ENCODE measurements around the gene PHLDA2. TPM values are rescaled to one million over a fixed set of nuclear protein-coding genes. Genes with fewer than 3 reads are reported as not detected.

The PHLDA2 gene
- total and polyA plus RNA-seq, 2 donors (not counting 3 experiments of a cell fraction or from before 2014, with no cell fraction given), result 38.5 to 44.5 TPM

GRCh38 chr11:2929950-2930703 is 907 bp upstream of the PHLDA2 start:
- intact Hi-C loops (cut with micrococcal nuclease) (loop anchor here (1.0 to 10.0 kb wide), 9 partner anchors 32 to 715 kb away; partner anchors contain the start of genes ART1, ART5, MRGPRG and NAP1L4), dilution Hi-C loops (cut with MboI; ENCODE audit: extremely low pct_ligation_motif_present, low sequenced_read_pairs) (no loop called here)
- TF ChIP-seq GATA2 (IDR thresholded peaks at IDR 0.05; ENCODE audit: insufficient read depth, insufficient read length, low read depth, low read length), result no peak
- no peak for TF ChIP-seq POLR2A (IDR thresholded peaks at IDR 0.05; ENCODE audit: low read depth, low read length)
- no peak for TF ChIP-seq EZH2 (IDR thresholded peaks at IDR 0.05; ENCODE audit: borderline replicate concordance, low read depth, low read length, severe bottlenecking)
- no peak for TF ChIP-seq MYC (IDR thresholded peaks at IDR 0.05; ENCODE audit: low read depth, low read length)
- TF ChIP-seq CTCF (IDR thresholded peaks at IDR 0.05; ENCODE audit: extremely low read depth in 1 of 2, insufficient read depth in 1 of 2, low read depth in 1 of 2, low read length in 2 of 2), result peak in 1 of 2 donors; percentile 41
- peak; percentile 70 for TF ChIP-seq FOS (IDR thresholded peaks at IDR 0.05; ENCODE audit: borderline replicate concordance, insufficient read depth, low read length)
- no peak for TF ChIP-seq JUN (IDR thresholded peaks at IDR 0.05; ENCODE audit: borderline replicate concordance, insufficient read depth, insufficient read length, low read depth)
- TF ChIP-seq, protein P1, sequence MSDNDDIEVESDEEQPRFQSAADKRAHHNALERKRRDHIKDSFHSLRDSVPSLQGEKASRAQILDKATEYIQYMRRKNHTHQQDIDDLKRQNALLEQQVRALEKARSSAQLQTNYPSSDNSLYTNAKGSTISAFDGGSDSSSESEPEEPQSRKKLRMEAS (IDR thresholded peaks at IDR 0.05; ENCODE audit: insufficient read depth, insufficient read length), result peak; percentile 8
- peak; percentile 20 for TF ChIP-seq POLR2AphosphoS5 (IDR thresholded peaks at IDR 0.05; ENCODE audit: insufficient read depth, low read depth, low read length)
- Histone ChIP-seq H3K4me2 (ENCODE audit: insufficient read depth, low read length) (peak overlapping the region; percentile 79), H3K4me3 (replicated peaks in 1 of 3; ENCODE audit: insufficient read depth in 1 of 3, low read depth in 1 of 3, low read length in 3 of 3) (peak overlapping the region; percentile 21 to 50 (median 37)), H3K36me3 (ENCODE audit: control insufficient read depth in 2 of 2, extremely low read depth in 1 of 2, insufficient read depth in 2 of 2, low read length in 2 of 2) (no peaks in the 10 kb centered on the region), H3K4me1 (ENCODE audit: control insufficient read depth, extremely low read depth, insufficient read depth, low read length) (peaks cover 26% of the 10 kb centered on the region), H3K9me3 (replicated peaks; ENCODE audit: control insufficient read depth, insufficient read depth, low read length) (no peaks in the 10 kb centered on the region), H3K9ac (replicated peaks; ENCODE audit: extremely low read depth, insufficient read depth, low read length) (peak overlapping the region; percentile 68), H3K27ac (ENCODE audit: insufficient read depth, low read depth, low read length) (peak overlapping the region; percentile 78), H3K79me2 (ENCODE audit: control insufficient read depth, insufficient read depth, low read length) (peaks cover 28% of the 10 kb centered on the region), H3K9me1 (replicated peaks; ENCODE audit: control insufficient read depth, extremely low read depth, insufficient read depth, low read length) (no peaks in the 10 kb centered on the region), H4K20me1 (replicated peaks; ENCODE audit: control insufficient read depth, extremely low read depth, insufficient read depth, low read length) (no peaks in the 10 kb centered on the region), H3K27me3 (ENCODE audit: control insufficient read depth in 2 of 2, insufficient read depth in 2 of 2, low read length in 2 of 2) (no peaks in the 10 kb centered on the region), H2AFZ (ENCODE audit: low read depth, low read length) (peak overlapping the region; percentile 79)
- FAIRE-seq (peak; percentile 80), DNase-seq (ENCODE audit: low read depth, low spot score) (peak; percentile 59)
- POLR2A ChIA-PET, result interaction anchor here (0.6 to 2.1 kb wide), 13 partner anchors 12 to 397 kb away, joined by 3 to 13 read pairs (median 5); partner anchors contain the start of genes CDKN1C and NAP1L4
- BruUV-seq (replicated peaks), result TSS peak; percentile 84
- CTCF ChIA-PET, result interaction anchor here (0.6 to 3.1 kb wide), 24 partner anchors 10 to 479 kb away, joined by 3 to 46 read pairs (median 4); partner anchors contain the start of genes NAP1L4 and ZNF195

Data from endothelial cell of umbilical vein (primary cell).